Measurements from ENCODE around the gene RPL27. TPM values are rescaled to one million over a fixed set of nuclear protein-coding genes. Genes with fewer than 3 reads are reported as not detected.

RPL27 gene
- total RNA-seq, result 958 and 1,193 TPM in 2 replicates
- 906 and 971 TPM in 2 replicates for polyA plus RNA-seq

- TF ChIP-seq CTCF (IDR thresholded peaks at IDR 0.05; ENCODE audit: low read depth, low read length), result peak; percentile 88
- Histone ChIP-seq H3K9me3 (ENCODE audit: low read depth) (no peaks in the 10 kb centered on the region), H3K4me1 (ENCODE audit: low read depth) (peaks cover 14% of the 10 kb centered on the region), H3K27me3 (no peaks in the 10 kb centered on the region), H3K36me3 (peaks cover 28% of the 10 kb centered on the region), H3K27ac (peak within 1 kb of the TSS; percentile 98), H3K4me3 (peak within 1 kb of the TSS; percentile 86)
- peak; percentile 99 to 100 for DNase-seq (ENCODE audit: low read depth in 1 of 2, low spot score in 1 of 2)
Measured at GRCh38 chr17:42997984-42998938, at the start of gene RPL27. RPL27 (plus strand) TSS chr17:42998419; CDS start chr17:42998751, 332 bp downstream.

GRCh38 chr17:42950044-42950783 lies 48.0 kb upstream of the RPL27 start:
- no peak for DNase-seq (ENCODE audit: low read depth in 1 of 2, low spot score in 1 of 2)
- Histone ChIP-seq H3K4me3 (no peak overlapping the region), H3K4me1 (ENCODE audit: low read depth) (no peaks in the 10 kb centered on the region), H3K36me3 (peaks cover 39% of the 10 kb centered on the region), H3K9me3 (ENCODE audit: low read depth) (no peaks in the 10 kb centered on the region), H3K27me3 (no peaks in the 10 kb centered on the region), H3K27ac (no peak overlapping the region)
- no peak for TF ChIP-seq CTCF (IDR thresholded peaks at IDR 0.05; ENCODE audit: low read depth, low read length)

- Histone ChIP-seq H3K4me3 (no peak overlapping the region), H3K36me3 (peaks cover 56% of the 10 kb centered on the region), H3K4me1 (ENCODE audit: low read depth) (no peaks in the 10 kb centered on the region), H3K27ac (no peak overlapping the region), H3K9me3 (ENCODE audit: low read depth) (no peaks in the 10 kb centered on the region), H3K27me3 (no peaks in the 10 kb centered on the region)
- DNase-seq (ENCODE audit: low read depth in 1 of 2, low spot score in 1 of 2), result no peak
- no peak for TF ChIP-seq CTCF (IDR thresholded peaks at IDR 0.05; ENCODE audit: low read depth, low read length)
Measured at GRCh38 chr17:42953669-42954068, 44.5 kb upstream of the RPL27 start.

- Histone ChIP-seq H3K27me3 (no peaks in the 10 kb centered on the region), H3K4me1 (ENCODE audit: low read depth) (peaks cover 5% of the 10 kb centered on the region), H3K36me3 (peaks cover 14% of the 10 kb centered on the region), H3K4me3 (peak within 1 kb of the TSS; percentile 47), H3K27ac (peak within 1 kb of the TSS; percentile 91), H3K9me3 (ENCODE audit: low read depth) (no peaks in the 10 kb centered on the region)
- DNase-seq (ENCODE audit: low read depth in 1 of 2, low spot score in 1 of 2), result peak; percentile 95
- no peak for TF ChIP-seq CTCF (IDR thresholded peaks at IDR 0.05; ENCODE audit: low read depth, low read length)
Measured at GRCh38 chr17:42964161-42964932, 33.9 kb upstream of the RPL27 start, which contains the start of gene AARSD1. AARSD1 (minus strand) TSS chr17:42964454; CDS start chr17:42964440, 14 bp downstream.

GRCh38 chr17:42967925-42968324 lies 30.3 kb upstream of the RPL27 start:
- Histone ChIP-seq H3K36me3 (peaks cover 4% of the 10 kb centered on the region), H3K27ac (no peak overlapping the region), H3K9me3 (ENCODE audit: low read depth) (no peaks in the 10 kb centered on the region), H3K4me3 (no peak overlapping the region), H3K4me1 (ENCODE audit: low read depth) (peaks cover 5% of the 10 kb centered on the region), H3K27me3 (no peaks in the 10 kb centered on the region)
- TF ChIP-seq CTCF (IDR thresholded peaks at IDR 0.05; ENCODE audit: low read depth, low read length), result no peak
- no peak for DNase-seq (ENCODE audit: low read depth in 1 of 2, low spot score in 1 of 2)
